ENCODE measurements around the gene TNFRSF1A. TPM values are rescaled to one million over a fixed set of nuclear protein-coding genes. Genes with fewer than 3 reads are reported as not detected.
"Not testable (repeated sequence)": the region's sequence is repeated elsewhere in the genome, so short reads cannot be mapped to it uniquely, and the experiment has no call there.

The TNFRSF1A gene
- total RNA-seq, 5 donors from 2014 or later (not counting 1 experiment from before 2014, with no cell fraction given), result 32.3 to 88.0 (median 86.5) TPM

GRCh38 chr12:6295094-6295811, 46.6 kb downstream of the TNFRSF1A start:
- no peak for ATAC-seq (replicated peaks in 1 of 4)

GRCh38 chr12:6294156-6295093, 47.5 kb downstream of the TNFRSF1A start:
- no peak overlapping the region for H3K4me3 ChIP-seq (ENCODE audit: control insufficient read depth in 1 of 2, extremely low read depth in 1 of 2, low read length in 1 of 2)
- Mint-ChIP-seq H3K36me3 (no peaks in the 10 kb centered on the region), H3K27ac (peak overlapping the region in 1 of 2 donors; percentile 43), H3K4me3 (no peak overlapping the region), H3K27me3 (peaks cover 3 to 11% of the 10 kb centered on the region in 2 donors), H3K4me1 (peaks cover 0 to 2% (median 0%) of the 10 kb centered on the region in 3 donors), H3K9me3 (no peaks in the 10 kb centered on the region)
- H3K27me3 ChIP-seq (replicated peaks in 1 of 2; ENCODE audit: control insufficient read depth in 2 of 2, extremely low read depth in 1 of 2, insufficient read depth in 2 of 2, low read length in 1 of 2), result peaks cover 0 to 22% of the 10 kb centered on the region in 2 experiments
- DNase-seq, result no peak
- H3K9me3 ChIP-seq, result no peaks in the 10 kb centered on the region
- CTCF ChIA-PET, result interaction anchor here (0.6 kb wide), 2 partner anchors 1773 to 1911 kb away, joined by 3 read pairs; no protein-coding TSS in a partner anchor
- H3K27ac ChIP-seq (ENCODE audit: low read length), result no peak overlapping the region
- H3K36me3 ChIP-seq (ENCODE audit: control insufficient read depth in 2 of 2, extremely low read depth in 1 of 2, insufficient read depth in 1 of 2, low read length in 1 of 2), result no peaks in the 10 kb centered on the region
- WGBS (ENCODE audit: insufficient coverage), result 54% methylated on average over 3 of the region's 5 CpGs
- POLR2A ChIA-PET, result interaction anchor here in 1 of 2 donors (0.7 kb wide), 1 partner anchor 240 kb away, joined by 7 read pairs; no protein-coding TSS in a partner anchor
- no peak for ATAC-seq (replicated peaks in 1 of 4)
- no peaks in the 10 kb centered on the region for H3K4me1 ChIP-seq (ENCODE audit: control insufficient read depth in 1 of 2, extremely low read depth in 1 of 2, insufficient read depth in 2 of 2, low read length in 2 of 2)

More at GRCh38 chr12:6295094-6295811, 46.6 kb downstream of the TNFRSF1A start:
- Histone ChIP-seq H3K27ac (ENCODE audit: low read length) (no peak overlapping the region), H3K4me1 (ENCODE audit: control insufficient read depth in 1 of 2, extremely low read depth in 1 of 2, insufficient read depth in 2 of 2, low read length in 2 of 2) (no peaks in the 10 kb centered on the region), H3K4me3 (ENCODE audit: control insufficient read depth in 1 of 2, extremely low read depth in 1 of 2, low read length in 1 of 2) (no peak overlapping the region), H3K9me3 (no peaks in the 10 kb centered on the region), H3K36me3 (ENCODE audit: control insufficient read depth in 2 of 2, extremely low read depth in 1 of 2, insufficient read depth in 1 of 2, low read length in 1 of 2) (no peaks in the 10 kb centered on the region), H3K27me3 (replicated peaks in 1 of 2; ENCODE audit: control insufficient read depth in 2 of 2, extremely low read depth in 1 of 2, insufficient read depth in 2 of 2, low read length in 1 of 2) (peaks cover 0 to 22% of the 10 kb centered on the region in 2 experiments)
- Mint-ChIP-seq H3K4me3 (no peak overlapping the region), H3K27ac (no peak overlapping the region), H3K9me3 (no peaks in the 10 kb centered on the region), H3K4me1 (peaks cover 0 to 2% (median 0%) of the 10 kb centered on the region in 3 donors), H3K36me3 (no peaks in the 10 kb centered on the region), H3K27me3 (peaks cover 3 to 11% of the 10 kb centered on the region in 2 donors)
- CTCF ChIA-PET, result no interaction called here
- DNase-seq, result no peak
- POLR2A ChIA-PET, result no interaction called here
- 71% methylated on average over 1 of the region's 5 CpGs for WGBS (ENCODE audit: insufficient coverage)

DNA sequence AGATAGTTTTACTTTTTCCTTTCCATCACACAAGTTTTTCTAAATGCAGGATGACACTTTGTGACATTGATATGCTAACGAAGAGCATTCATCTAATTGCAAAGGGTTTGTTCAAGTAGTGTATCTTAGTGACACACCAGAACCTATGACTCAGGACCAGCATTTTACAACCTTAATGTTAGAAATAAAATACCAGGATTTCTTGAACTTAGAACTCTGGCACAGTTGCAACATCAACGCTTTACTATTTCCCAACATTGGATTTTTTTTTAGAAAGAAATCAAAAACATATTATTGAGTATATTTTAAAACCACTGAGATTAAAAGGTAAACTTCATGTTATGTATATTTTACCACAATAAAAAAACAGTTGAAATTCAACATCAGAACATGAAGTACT, 49.3 kb downstream of the TNFRSF1A start:
- no peaks in the 10 kb centered on the region for H3K9me3 Mint-ChIP-seq
- no peaks in the 10 kb centered on the region for H3K36me3 Mint-ChIP-seq
- Histone ChIP-seq H3K27me3 (replicated peaks in 1 of 2; ENCODE audit: control insufficient read depth in 2 of 2, extremely low read depth in 1 of 2, insufficient read depth in 2 of 2, low read length in 1 of 2) (peaks cover 0 to 19% of the 10 kb centered on the region in 2 experiments), H3K4me3 (ENCODE audit: control insufficient read depth in 1 of 2, extremely low read depth in 1 of 2, low read length in 1 of 2) (no peak overlapping the region), H3K27ac (ENCODE audit: low read length) (no peak overlapping the region), H3K36me3 (ENCODE audit: control insufficient read depth in 2 of 2, extremely low read depth in 1 of 2, insufficient read depth in 1 of 2, low read length in 1 of 2) (no peaks in the 10 kb centered on the region), H3K9me3 (no peaks in the 10 kb centered on the region), H3K4me1 (ENCODE audit: control insufficient read depth in 1 of 2, extremely low read depth in 1 of 2, insufficient read depth in 2 of 2, low read length in 2 of 2) (no peaks in the 10 kb centered on the region)
- ATAC-seq (replicated peaks in 1 of 4), result no peak
- DNase-seq, result no peak
- no peak overlapping the region for H3K27ac Mint-ChIP-seq
- WGBS (ENCODE audit: insufficient coverage), result no CpG with 5 or more reads among the region's 2 CpGs
- ChIA-PET CTCF (no interaction called here), POLR2A (no interaction called here)
- peaks cover 0 to 2% (median 0%) of the 10 kb centered on the region in 3 donors for H3K4me1 Mint-ChIP-seq
- H3K4me3 Mint-ChIP-seq, result no peak overlapping the region
- H3K27me3 Mint-ChIP-seq, result peaks cover 3 to 11% of the 10 kb centered on the region in 2 donors

DNA sequence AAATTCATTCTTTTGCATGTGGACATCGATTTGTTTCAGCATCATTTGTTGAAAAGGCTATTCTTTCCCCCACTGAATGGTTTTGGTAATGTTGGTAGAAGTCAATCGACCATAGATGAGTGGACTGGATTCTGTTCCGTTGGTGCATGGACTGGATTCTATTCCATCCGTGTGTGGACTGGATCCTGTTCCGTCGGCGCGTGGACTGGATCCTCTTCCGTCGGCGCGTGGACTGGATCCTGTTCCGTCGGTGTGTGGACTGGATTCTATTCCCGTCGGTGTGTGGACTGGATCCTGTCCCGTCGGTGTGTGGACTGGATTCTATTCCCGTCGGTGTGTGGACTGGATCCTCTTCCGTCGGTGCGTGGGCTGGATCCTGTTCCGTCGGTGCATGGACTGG, 52.0 kb downstream of the TNFRSF1A start:
- H3K27me3 Mint-ChIP-seq; H3K9me3 ChIP-seq; H3K4me3 Mint-ChIP-seq; H3K4me1 ChIP-seq (ENCODE audit: control insufficient read depth in 1 of 2, extremely low read depth in 1 of 2, insufficient read depth in 2 of 2, low read length in 2 of 2); H3K36me3 Mint-ChIP-seq; H3K27ac ChIP-seq (ENCODE audit: low read length); H3K9me3 Mint-ChIP-seq; H3K4me3 ChIP-seq (ENCODE audit: control insufficient read depth in 1 of 2, extremely low read depth in 1 of 2, low read length in 1 of 2); H3K27ac Mint-ChIP-seq; POLR2A ChIA-PET; H3K36me3 ChIP-seq (ENCODE audit: control insufficient read depth in 2 of 2, extremely low read depth in 1 of 2, insufficient read depth in 1 of 2, low read length in 1 of 2); H3K27me3 ChIP-seq (replicated peaks in 1 of 2; ENCODE audit: control insufficient read depth in 2 of 2, extremely low read depth in 1 of 2, insufficient read depth in 2 of 2, low read length in 1 of 2); ATAC-seq (replicated peaks in 1 of 4); H3K4me1 Mint-ChIP-seq; DNase-seq; CTCF ChIA-PET: not testable (repeated sequence)
- WGBS (ENCODE audit: insufficient coverage), result 100% methylated on average over 1 of the region's 25 CpGs

- H3K27ac Mint-ChIP-seq; H3K27me3 ChIP-seq (replicated peaks in 1 of 2; ENCODE audit: control insufficient read depth in 2 of 2, extremely low read depth in 1 of 2, insufficient read depth in 2 of 2, low read length in 1 of 2); H3K9me3 ChIP-seq; H3K9me3 Mint-ChIP-seq; H3K36me3 Mint-ChIP-seq; ATAC-seq (replicated peaks in 1 of 4); DNase-seq; H3K4me1 Mint-ChIP-seq; H3K4me1 ChIP-seq (ENCODE audit: control insufficient read depth in 1 of 2, extremely low read depth in 1 of 2, insufficient read depth in 2 of 2, low read length in 2 of 2); H3K36me3 ChIP-seq (ENCODE audit: control insufficient read depth in 2 of 2, extremely low read depth in 1 of 2, insufficient read depth in 1 of 2, low read length in 1 of 2); H3K4me3 Mint-ChIP-seq; POLR2A ChIA-PET; H3K4me3 ChIP-seq (ENCODE audit: control insufficient read depth in 1 of 2, extremely low read depth in 1 of 2, low read length in 1 of 2); H3K27me3 Mint-ChIP-seq; H3K27ac ChIP-seq (ENCODE audit: low read length): not testable (repeated sequence)
- CTCF ChIA-PET, result interaction anchor here in 1 of 2 donors (0.6 kb wide), 1 partner anchor 192 kb away, joined by 3 read pairs; no protein-coding TSS in a partner anchor
- no CpG with 5 or more reads among the region's 10 CpGs for WGBS (ENCODE audit: insufficient coverage)
Measured at GRCh38 chr12:6289081-6289480, 52.8 kb downstream of the TNFRSF1A start.

- POLR2A ChIA-PET, result interaction anchor here in 1 of 2 donors (0.6 kb wide), 1 partner anchor 149 kb away, joined by 10 read pairs; no protein-coding TSS in a partner anchor
- no peak overlapping the region for H3K4me3 Mint-ChIP-seq
- no CpG with 5 or more reads among the region's 5 CpGs for WGBS (ENCODE audit: insufficient coverage)
Measured at GRCh38 chr12:6288235-6288634, 53.6 kb downstream of the TNFRSF1A start.

More at GRCh38 chr12:6288235-6288634, 53.6 kb downstream of the TNFRSF1A start:
- Mint-ChIP-seq H3K4me1 (peaks cover 0 to 4% (median 4%) of the 10 kb centered on the region in 3 donors), H3K9me3 (no peaks in the 10 kb centered on the region), H3K27me3 (peaks cover 0 to 5% of the 10 kb centered on the region in 2 donors), H3K27ac (no peak overlapping the region), H3K36me3 (no peaks in the 10 kb centered on the region)
- Histone ChIP-seq H3K27ac (ENCODE audit: low read length) (no peak overlapping the region), H3K9me3 (no peaks in the 10 kb centered on the region), H3K27me3 (replicated peaks in 1 of 2; ENCODE audit: control insufficient read depth in 2 of 2, extremely low read depth in 1 of 2, insufficient read depth in 2 of 2, low read length in 1 of 2) (peaks cover 0 to 6% of the 10 kb centered on the region in 2 experiments), H3K4me3 (ENCODE audit: control insufficient read depth in 1 of 2, extremely low read depth in 1 of 2, low read length in 1 of 2) (no peak overlapping the region), H3K36me3 (ENCODE audit: control insufficient read depth in 2 of 2, extremely low read depth in 1 of 2, insufficient read depth in 1 of 2, low read length in 1 of 2) (no peaks in the 10 kb centered on the region), H3K4me1 (ENCODE audit: control insufficient read depth in 1 of 2, extremely low read depth in 1 of 2, insufficient read depth in 2 of 2, low read length in 2 of 2) (peaks cover 0 to 4% of the 10 kb centered on the region in 2 experiments)
- CTCF ChIA-PET, result interaction anchor here in 1 of 2 donors (0.5 to 3.3 kb wide), 2 partner anchors 300 to 377 kb away, joined by 4 to 17 read pairs; no protein-coding TSS in a partner anchor
- ATAC-seq (replicated peaks in 1 of 4), result no peak
- DNase-seq, result no peak
